Right lobe of liver (tissue), 6 donors: Measurements from ENCODE around the gene CPNE4. TPM values are rescaled to one million over a fixed set of nuclear protein-coding genes. Genes with fewer than 3 reads are reported as not detected.

ENCODE experiments used
- ATAC-seq, 4 donors: fragments of 200-7000 bp; cut with Tn5 transposase; one replicate each; pipeline ENCODE4 v1.9.1; 2020; ENCODE audit warnings: mild to moderate bottlenecking in 4 of 4, moderate library complexity in 4 of 4
- DNase-seq, 3 donors: peaks; one replicate each; pipeline ENCODE4 v3.0.0-alpha.2; 2020
- H3K27ac ChIP-seq, 3 donors: fragments of 200-600 bp; one replicate each; pipeline ENCODE4 v1.8.0; 2022
- H3K27me3 ChIP-seq, 2 donors: fragments of 200-600 bp; one replicate each; pipeline ENCODE4 v1.8.0; 2022
- H3K36me3 ChIP-seq, 4 donors: fragments of 200-600 bp; sonication (generic) in 1 of 4; one replicate each; pipeline versions ENCODE4 v1.5.1 to v1.8.0; 2017 to 2022; ENCODE audit warnings: control low read depth in 1 of 4
- H3K4me1 ChIP-seq, 4 donors: fragments of 200-600 bp; sonication (generic) in 1 of 4; one replicate each; pipeline versions ENCODE4 v1.5.1 to v1.8.0; 2017 to 2022; ENCODE audit warnings: control low read depth in 1 of 4
- H3K4me3 ChIP-seq, 3 donors: fragments of 200-600 bp; one replicate each; pipeline ENCODE4 v1.8.0; 2022
- H3K9me3 ChIP-seq, 4 donors: fragments of 200-600 bp; sonication (generic) in 1 of 4; one replicate each; pipeline versions ENCODE4 v1.5.1 to v1.8.0; 2017 to 2022; ENCODE audit warnings: control low read depth in 1 of 4
- POLR2A ChIP-seq: fragments of 450-650 bp; IDR thresholded peaks from one replicate; pipeline ENCODE4 v1.6.1; 2017; ENCODE audit warnings: antibody characterized with exemption, mild to moderate bottlenecking
- WGBS: methylation state at CpG from one replicate; pipeline ENCODE4 v1.1.6; 2018; ENCODE audit warnings: low coverage, low lambda C conversion rate; ENCODE audit not compliant: insufficient coverage; ENCODE audit errors: missing lambda C conversion rate; 5-methylcytosine and 5-hydroxymethylcytosine counted together
- intact Hi-C, 2 donors: fragments of 100-400 bp; cut with DNase I; formaldehyde crosslinking; loops; one replicate each; pipeline versions ENCODE4 v1.11.2 to v1.14.1; 2022
- total RNA-seq, 6 experiments: library from RNA; depleted of rRNA in 2 of 6; stranded (reverse); fragments of >200 nt in 2 of 6; fragmentation: NEBNext Ultra II Directional in 3 of 6; extraction: Animal tissue kit (Norgen Biotek cat#: 25700) in 3 of 6; gene quantifications; one replicate each; pipeline versions ENCODE4 v1.1.0 to v1.2.4, GENCODE V29; 2016 to 2023
- TF ChIP-seq, protein P1 (sequence below), 4 donors: fragments of 200-600 bp in 3 of 4; fragments of 450-650 bp in 1 of 4; IDR thresholded peaks; one replicate each; pipeline versions ENCODE4 v1.5.1 to v1.8.0; 2016 to 2022; ENCODE audit warnings: antibody characterized with exemption in 4 of 4, mild to moderate bottlenecking in 2 of 4
- donor health status: DM: no; HTN: yes; CAD: no.
- donor health status: DM: no; HTN: no; CAD: no.
- donor health status: DM: no; HTN: no; CAD: no.
- donor health status: DM: no; HTN: yes; CAD: no.
- donor health status: DM: no; HTN: yes; CAD: no.

Gene CPNE4
- total RNA-seq, 6 experiments from 2014 or later, result not detected

DNA sequence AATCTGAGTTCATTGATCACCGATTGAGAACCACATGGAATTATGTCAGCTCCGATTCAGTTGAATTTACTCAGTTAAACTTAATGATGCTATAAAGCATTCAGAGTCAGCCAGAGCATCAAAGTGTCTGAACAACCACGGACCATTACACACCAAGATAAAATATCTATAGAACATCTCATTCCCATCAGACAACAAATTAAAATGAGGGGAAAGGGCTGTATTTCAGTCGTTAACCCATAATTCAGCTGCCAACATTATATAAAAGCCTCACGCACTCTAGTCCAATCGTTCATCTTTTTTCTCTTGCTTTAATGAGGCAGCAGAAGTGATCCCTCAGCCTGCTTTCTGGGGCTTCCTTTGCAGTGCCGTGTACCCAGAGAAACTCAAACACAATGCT lies 11.9 kb downstream of the CPNE4 start:
- intact Hi-C loops, result no loop called here
- H3K27ac ChIP-seq, result no peak overlapping the region
- ATAC-seq, result no peak

DNA sequence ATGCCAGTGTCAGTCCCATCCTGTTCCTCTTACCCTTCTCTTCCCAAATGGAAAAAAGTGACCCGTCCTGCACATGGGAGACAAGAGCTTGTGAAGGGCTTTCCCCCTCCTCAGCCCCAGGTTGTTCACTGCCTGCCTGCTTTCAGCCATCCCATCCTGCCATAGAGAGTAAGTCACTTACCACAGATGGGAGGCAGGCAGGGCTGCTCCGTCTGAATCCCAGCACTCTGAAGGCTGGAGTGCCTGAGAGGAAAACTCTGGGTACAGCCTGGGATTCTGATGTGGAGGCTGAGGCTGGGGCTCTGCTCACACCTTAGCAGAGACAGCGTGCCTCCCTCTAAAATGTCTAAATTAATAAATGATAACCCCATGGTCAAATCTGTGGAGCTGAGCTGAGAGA lies 14.8 kb downstream of the CPNE4 start:
- H3K27me3 ChIP-seq, result no peaks in the 10 kb centered on the region
- H3K9me3 ChIP-seq, result no peaks in the 10 kb centered on the region
- intact Hi-C loops, result no loop called here
- H3K36me3 ChIP-seq, result no peaks in the 10 kb centered on the region
- TF ChIP-seq POLR2A, result no peak
- TF ChIP-seq, protein P1, sequence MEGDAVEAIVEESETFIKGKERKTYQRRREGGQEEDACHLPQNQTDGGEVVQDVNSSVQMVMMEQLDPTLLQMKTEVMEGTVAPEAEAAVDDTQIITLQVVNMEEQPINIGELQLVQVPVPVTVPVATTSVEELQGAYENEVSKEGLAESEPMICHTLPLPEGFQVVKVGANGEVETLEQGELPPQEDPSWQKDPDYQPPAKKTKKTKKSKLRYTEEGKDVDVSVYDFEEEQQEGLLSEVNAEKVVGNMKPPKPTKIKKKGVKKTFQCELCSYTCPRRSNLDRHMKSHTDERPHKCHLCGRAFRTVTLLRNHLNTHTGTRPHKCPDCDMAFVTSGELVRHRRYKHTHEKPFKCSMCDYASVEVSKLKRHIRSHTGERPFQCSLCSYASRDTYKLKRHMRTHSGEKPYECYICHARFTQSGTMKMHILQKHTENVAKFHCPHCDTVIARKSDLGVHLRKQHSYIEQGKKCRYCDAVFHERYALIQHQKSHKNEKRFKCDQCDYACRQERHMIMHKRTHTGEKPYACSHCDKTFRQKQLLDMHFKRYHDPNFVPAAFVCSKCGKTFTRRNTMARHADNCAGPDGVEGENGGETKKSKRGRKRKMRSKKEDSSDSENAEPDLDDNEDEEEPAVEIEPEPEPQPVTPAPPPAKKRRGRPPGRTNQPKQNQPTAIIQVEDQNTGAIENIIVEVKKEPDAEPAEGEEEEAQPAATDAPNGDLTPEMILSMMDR (IDR thresholded peaks at IDR 0.05), result no peak
- ATAC-seq, result no peak
- no peak overlapping the region for H3K4me3 ChIP-seq
- H3K4me1 ChIP-seq, result no peaks in the 10 kb centered on the region
- 16% methylated on average over 3 of the region's 3 CpGs for WGBS
- H3K27ac ChIP-seq, result no peak overlapping the region
- DNase-seq, result no peak

More for the DNA sequence above, 11.9 kb downstream of the CPNE4 start:
- Histone ChIP-seq H3K9me3 (no peaks in the 10 kb centered on the region), H3K27me3 (no peaks in the 10 kb centered on the region), H3K36me3 (no peaks in the 10 kb centered on the region), H3K4me3 (no peak overlapping the region), H3K4me1 (no peaks in the 10 kb centered on the region)
- 50% methylated on average over 7 of the region's 7 CpGs for WGBS
- no peak for DNase-seq
- no peak for TF ChIP-seq POLR2A
- TF ChIP-seq, protein P1 (IDR thresholded peaks at IDR 0.05), result no peak

DNA sequence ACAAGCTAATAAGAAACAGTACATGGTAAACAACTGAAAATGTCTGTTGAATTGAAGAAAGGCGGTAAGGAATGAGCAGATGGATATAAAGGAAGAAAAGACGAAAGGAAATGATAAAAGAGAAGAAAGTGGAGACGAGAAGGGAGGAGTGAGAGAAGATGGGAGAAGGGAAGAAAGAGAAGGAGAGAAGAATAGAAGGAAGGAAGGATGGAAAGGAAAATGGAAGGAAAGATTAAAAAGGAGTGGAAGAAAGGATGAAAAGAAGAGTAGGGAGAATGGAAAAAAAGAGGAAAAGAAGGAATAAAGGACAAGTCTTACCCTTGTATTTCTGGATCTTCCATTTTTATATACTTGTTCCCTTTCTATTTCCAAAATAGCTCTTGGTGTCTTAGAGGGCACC lies 17.7 kb downstream of the CPNE4 start:
- Histone ChIP-seq H3K27me3 (no peaks in the 10 kb centered on the region), H3K4me1 (no peaks in the 10 kb centered on the region), H3K4me3 (no peak overlapping the region), H3K9me3 (no peaks in the 10 kb centered on the region), H3K27ac (no peak overlapping the region), H3K36me3 (no peaks in the 10 kb centered on the region)
- no peak for TF ChIP-seq POLR2A
- TF ChIP-seq, protein P1 (IDR thresholded peaks at IDR 0.05), result no peak
- intact Hi-C loops, result loop anchor here in 1 of 2 donors (10.0 kb wide), 1 partner anchor 222 kb away; no protein-coding TSS in a partner anchor
- WGBS, result 48% methylated on average over 3 of the region's 3 CpGs
- DNase-seq, result no peak
- no peak for ATAC-seq

DNA sequence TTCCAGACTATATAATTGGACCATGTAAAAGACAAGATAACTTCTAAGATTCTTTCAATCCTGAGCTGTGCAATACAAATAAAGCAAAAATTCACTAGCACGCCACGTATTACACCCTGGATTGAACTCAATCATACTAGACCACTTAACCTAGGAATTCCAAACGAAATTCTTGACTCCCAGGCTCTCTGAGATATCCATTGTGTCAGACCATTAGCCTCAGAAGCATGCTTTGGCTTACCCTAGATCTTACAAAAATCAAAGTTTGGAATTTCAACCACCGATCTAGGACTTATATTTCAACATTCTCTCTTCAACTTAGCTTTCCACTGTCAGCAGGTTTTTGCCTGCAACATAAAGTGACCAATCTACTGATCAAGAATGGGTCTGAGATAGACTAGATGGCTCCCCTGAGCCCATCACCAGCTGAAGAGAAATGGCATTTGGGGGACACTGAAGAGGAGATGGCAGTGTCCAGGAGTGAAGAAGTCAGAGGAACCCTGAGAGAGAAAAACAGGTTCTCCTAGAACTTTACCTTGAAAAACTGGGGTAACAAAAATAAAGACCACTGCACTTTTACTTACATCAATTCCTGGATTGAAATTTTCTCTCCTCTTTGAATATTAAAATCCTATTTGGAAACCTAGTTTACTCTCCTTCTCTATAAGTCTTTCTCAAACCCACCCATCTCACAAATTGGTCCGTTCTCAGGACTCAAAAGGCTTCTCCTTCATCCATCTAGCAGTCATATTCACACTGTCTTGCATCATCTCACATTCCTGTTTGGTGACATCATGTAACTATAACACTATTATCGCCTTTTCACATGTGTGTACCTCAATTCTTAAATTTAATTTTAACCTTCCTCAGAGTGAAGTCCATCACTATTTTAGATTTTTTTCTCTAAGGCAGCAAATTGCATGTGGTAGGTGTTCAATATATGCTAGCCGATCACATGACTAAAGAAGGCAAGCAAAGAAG lies 18.5 kb downstream of the CPNE4 start:
- H3K36me3 ChIP-seq, result no peaks in the 10 kb centered on the region
- no peak overlapping the region for H3K27ac ChIP-seq
- DNase-seq, result no peak
- H3K4me1 ChIP-seq, result no peaks in the 10 kb centered on the region
- intact Hi-C loops, result loop anchor here in 1 of 2 donors (10.0 kb wide), 1 partner anchor 222 kb away; no protein-coding TSS in a partner anchor
- whole genome bisulfite sequencing, result 45% methylated on average over 7 of the region's 7 CpGs
- H3K27me3 ChIP-seq, result no peaks in the 10 kb centered on the region
- TF ChIP-seq, protein P1 (IDR thresholded peaks at IDR 0.05), result no peak
- TF ChIP-seq POLR2A, result no peak
- ATAC-seq, result no peak
- no peaks in the 10 kb centered on the region for H3K9me3 ChIP-seq
- H3K4me3 ChIP-seq, result no peak overlapping the region
